Activated CD8-positive, alpha-beta memory T cell treated with anti-CD3 and anti-CD28 coated beads for 48 hours (primary cell): Measurements from ENCODE around the gene DPPA2.
"Not testable (repeated sequence)": the region's sequence is repeated elsewhere in the genome, so short reads cannot be mapped to it uniquely, and the experiment has no call there.

Experiments used
- DNase-seq, 3 experiments: peaks; one replicate each; pipeline ENCODE4 v3.0.0-alpha.2; 2020; ENCODE audit warnings: low read depth in 2 of 3, low spot score in 2 of 3

The DPPA2 gene

GRCh38 chr3:109316162-109316730, at the start of gene DPPA2:
TSS of gene DPPA2 (minus strand) at chr3:109316517. CDS start at chr3:109314542, 1,975 bp downstream.
- DNase-seq, result no peak

GRCh38 chr3:109364088-109364487, 47.8 kb upstream of the DPPA2 start:
- DNase-seq, result no peak

- no peak for DNase-seq
Measured at GRCh38 chr3:109363634-109364033, 47.3 kb upstream of the DPPA2 start.

- no peak for DNase-seq
Measured at GRCh38 chr3:109362823-109363222, 46.5 kb upstream of the DPPA2 start.

GRCh38 chr3:109358809-109359208, 42.5 kb upstream of the DPPA2 start:
- DNase-seq, result not testable (repeated sequence)

- DNase-seq, result no peak
Measured at GRCh38 chr3:109356442-109357155, 40.3 kb upstream of the DPPA2 start.

GRCh38 chr3:109355625-109356441, 39.5 kb upstream of the DPPA2 start:
- DNase-seq, result no peak

GRCh38 chr3:109353057-109353456, 36.7 kb upstream of the DPPA2 start:
- no peak for DNase-seq

GRCh38 chr3:109351231-109351630, 34.9 kb upstream of the DPPA2 start:
- no peak for DNase-seq

- DNase-seq, result no peak
Measured at GRCh38 chr3:109346770-109347295, 30.5 kb upstream of the DPPA2 start.

GRCh38 chr3:109346099-109346498, 29.8 kb upstream of the DPPA2 start:
- no peak for DNase-seq

GRCh38 chr3:109339714-109340648, 23.7 kb upstream of the DPPA2 start:
- DNase-seq, result no peak

- no peak for DNase-seq
Measured at GRCh38 chr3:109339197-109339596, 22.9 kb upstream of the DPPA2 start.

GRCh38 chr3:109338322-109338721, 22.0 kb upstream of the DPPA2 start:
- no peak for DNase-seq

- DNase-seq, result no peak
Measured at GRCh38 chr3:109337393-109337792, 21.1 kb upstream of the DPPA2 start, which contains the start of gene DPPA4. TSS of gene DPPA4 (minus strand) at chr3:109337546. CDS start at chr3:109337517, 29 bp downstream.

GRCh38 chr3:109336291-109336861, 20.1 kb upstream of the DPPA2 start:
- no peak for DNase-seq

- DNase-seq, result no peak
Measured at GRCh38 chr3:109334572-109334971, 18.3 kb upstream of the DPPA2 start.

- no peak for DNase-seq
Measured at GRCh38 chr3:109331692-109332091, 15.4 kb upstream of the DPPA2 start.

- DNase-seq, result no peak
Measured at GRCh38 chr3:109330405-109330804, 14.1 kb upstream of the DPPA2 start.

GRCh38 chr3:109328202-109328601, 11.9 kb upstream of the DPPA2 start:
- DNase-seq, result no peak
